ENCODE results near the gene PRPF40B.

GRCh38 chr12:49624921-49625577 lies 1.7 kb downstream of the PRPF40B start:
- TF ChIP-seq POLR2AphosphoS5 (IDR thresholded peaks at IDR 0.05; ENCODE audit: low read depth, low read length): no peak
- 0 out of 2 replicates have a peak, but pooled peaks have one; percentile 25 for TF ChIP-seq POLR2A (IDR thresholded peaks at IDR 0.05; ENCODE audit: low read depth, low read length)
- no peak for TF ChIP-seq TAF1 (IDR thresholded peaks at IDR 0.05; ENCODE audit: low read depth, low read length)
- no peak for TF ChIP-seq SPI1 (IDR thresholded peaks at IDR 0.05; ENCODE audit: low read depth, low read length)

Data from GM12891 (cell line).